GM21619 (cell line): ENCODE results near the gene H6PD.

ENCODE experiments used
- ATAC-seq: cut with Tn5 transposase; IDR thresholded peaks from one replicate; pipeline ENCODE4 v1.9.1; 2021; ENCODE audit not compliant: unreplicated experiment

Gene H6PD

DNA sequence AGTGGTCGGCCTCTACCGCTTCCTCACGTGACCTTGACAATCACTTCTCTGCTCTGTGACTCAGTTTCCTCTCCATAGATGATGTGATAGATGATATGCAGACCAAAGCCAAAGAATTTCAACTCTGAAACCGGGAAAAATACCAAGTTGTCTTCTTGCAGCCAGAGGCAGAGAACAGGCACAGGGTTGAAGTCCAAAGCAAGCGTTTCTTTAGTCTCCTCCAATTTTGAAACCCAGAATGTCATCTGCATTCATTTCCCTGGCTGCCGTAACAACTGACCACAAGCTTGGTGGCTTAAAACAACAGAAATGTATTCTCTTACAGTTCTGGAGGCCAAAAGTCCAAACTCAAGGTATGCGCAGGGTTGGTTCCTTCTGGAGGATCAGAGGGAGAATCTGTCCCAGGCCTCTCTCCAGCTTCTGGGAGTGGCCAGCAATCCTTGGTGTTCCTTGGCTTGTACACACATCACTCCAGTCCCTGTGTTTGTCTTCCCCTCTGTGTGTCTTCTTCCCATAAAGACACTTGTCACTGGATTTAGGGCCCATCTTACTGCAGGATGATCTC lies 30.3 kb upstream of the H6PD start:
- no peak for ATAC-seq

DNA sequence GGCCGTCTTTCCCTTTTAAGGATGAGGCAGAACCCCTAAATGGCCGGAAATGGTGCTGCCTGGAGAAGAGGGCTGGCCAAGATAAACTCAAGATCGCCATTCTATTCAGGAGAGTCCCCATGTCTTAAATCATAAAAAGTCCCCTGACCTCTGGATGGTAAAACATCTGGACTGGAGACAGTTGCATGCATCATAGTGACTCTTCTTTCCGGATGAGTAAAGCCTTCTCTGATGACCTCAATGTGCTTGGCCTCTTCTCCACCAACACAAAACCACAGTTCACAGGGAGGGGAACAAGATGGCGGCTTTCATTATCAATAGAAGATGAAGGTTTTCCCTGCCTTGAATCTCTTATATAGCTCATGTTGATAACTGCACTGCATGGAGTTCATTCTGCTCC lies 27.5 kb upstream of the H6PD start:
- no peak for ATAC-seq

DNA sequence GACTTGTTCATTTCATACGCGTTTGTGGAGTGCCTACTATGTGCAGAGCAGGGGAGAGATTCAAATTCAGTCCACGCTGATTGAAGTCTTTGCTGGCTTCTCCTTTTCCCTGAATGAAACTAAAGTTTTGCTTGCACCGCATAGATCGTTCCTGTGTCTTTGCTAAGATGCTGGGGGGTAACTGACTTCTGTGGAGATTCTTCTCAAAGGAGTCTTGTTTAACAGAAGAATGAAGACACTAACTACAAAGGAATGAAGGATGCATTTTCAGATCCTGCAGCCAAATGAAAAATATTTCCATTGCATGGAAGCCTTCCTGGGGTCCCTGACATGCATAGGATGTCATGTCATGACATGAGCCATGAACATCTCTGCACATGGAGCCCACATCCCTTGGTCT lies 26.9 kb upstream of the H6PD start:
- ATAC-seq: no peak

DNA sequence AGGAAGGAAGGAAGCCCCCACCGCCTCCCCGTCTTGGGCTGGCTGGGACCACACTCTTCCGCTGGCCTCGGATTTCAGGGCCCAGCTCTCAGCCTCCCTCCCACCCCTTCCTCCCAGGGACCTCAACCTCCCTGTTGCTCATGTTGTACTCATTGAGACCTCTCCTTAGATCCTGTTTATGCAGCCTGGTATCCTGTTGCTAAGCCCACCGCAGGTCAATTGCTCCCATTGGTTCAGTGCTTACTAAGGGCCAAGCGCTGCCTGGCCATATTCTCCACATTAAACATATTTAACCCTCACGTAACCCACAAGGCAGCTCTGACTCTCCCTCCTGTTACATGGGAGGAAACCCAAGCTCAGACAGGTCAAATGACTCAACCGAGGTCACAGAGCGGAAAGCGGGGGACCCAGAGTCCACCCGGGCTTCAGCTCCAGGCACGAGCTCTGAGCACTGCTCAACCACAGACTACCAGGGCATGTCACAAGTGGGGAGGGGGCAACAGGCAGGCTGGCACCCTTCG lies 23.2 kb upstream of the H6PD start:
- no peak for ATAC-seq

DNA sequence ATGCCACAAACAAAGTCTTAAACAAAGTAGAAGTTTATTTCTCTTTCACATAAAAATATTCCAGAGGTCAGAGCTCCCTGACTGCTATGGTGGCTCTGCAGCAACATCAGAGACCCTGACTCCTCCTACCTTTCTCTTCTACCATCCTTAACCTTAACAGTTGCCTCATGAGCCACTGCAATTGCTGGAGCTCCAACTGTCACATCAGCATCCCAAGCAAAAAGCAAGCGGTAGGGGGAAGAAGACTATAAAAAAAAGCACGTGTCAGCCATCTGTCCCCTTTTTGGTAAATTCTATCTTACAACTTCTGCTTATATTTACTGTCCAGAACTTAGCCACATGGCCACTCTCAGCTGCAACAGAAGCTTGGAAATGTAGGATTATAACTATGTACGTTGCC lies 21.8 kb upstream of the H6PD start:
- no peak for ATAC-seq

DNA sequence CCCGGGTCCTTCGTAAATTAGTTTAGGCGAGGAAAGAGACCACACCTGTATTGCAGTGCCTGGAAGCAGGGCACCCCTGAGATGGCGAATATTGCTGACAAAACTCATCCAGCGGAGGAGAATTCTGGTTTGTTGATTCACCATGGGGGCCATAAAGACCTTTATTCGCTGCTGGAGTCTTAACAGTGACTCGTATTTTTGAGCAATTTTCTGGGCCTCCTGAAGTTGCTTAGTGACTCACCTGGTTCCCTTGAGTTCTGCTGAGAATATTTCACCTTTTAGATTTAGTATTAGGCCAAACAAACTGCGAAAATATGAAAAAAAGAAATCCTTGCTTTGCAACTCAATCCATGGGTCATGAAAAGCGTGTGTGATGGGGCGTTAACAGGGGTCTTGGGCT lies 20.6 kb upstream of the H6PD start:
- no peak for ATAC-seq

DNA sequence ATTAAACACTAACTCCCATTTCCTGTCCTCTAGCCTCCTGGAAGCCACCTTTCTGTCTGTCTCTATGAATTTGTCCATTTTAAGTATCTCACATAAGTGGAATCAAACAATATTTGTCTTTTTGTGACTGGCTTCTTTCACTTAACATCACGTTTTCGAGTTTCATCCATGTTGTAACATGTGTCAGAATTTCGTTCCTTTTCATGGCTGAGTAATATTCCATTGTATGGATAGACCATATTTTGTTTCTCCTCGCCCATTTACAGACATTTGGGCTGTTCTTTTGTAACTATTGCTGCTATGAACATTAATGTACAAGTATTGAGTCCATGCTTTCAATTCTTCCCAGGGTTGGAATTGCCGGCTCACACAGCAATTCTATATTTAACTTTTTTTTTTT lies 15.7 kb upstream of the H6PD start:
- ATAC-seq: no peak

DNA sequence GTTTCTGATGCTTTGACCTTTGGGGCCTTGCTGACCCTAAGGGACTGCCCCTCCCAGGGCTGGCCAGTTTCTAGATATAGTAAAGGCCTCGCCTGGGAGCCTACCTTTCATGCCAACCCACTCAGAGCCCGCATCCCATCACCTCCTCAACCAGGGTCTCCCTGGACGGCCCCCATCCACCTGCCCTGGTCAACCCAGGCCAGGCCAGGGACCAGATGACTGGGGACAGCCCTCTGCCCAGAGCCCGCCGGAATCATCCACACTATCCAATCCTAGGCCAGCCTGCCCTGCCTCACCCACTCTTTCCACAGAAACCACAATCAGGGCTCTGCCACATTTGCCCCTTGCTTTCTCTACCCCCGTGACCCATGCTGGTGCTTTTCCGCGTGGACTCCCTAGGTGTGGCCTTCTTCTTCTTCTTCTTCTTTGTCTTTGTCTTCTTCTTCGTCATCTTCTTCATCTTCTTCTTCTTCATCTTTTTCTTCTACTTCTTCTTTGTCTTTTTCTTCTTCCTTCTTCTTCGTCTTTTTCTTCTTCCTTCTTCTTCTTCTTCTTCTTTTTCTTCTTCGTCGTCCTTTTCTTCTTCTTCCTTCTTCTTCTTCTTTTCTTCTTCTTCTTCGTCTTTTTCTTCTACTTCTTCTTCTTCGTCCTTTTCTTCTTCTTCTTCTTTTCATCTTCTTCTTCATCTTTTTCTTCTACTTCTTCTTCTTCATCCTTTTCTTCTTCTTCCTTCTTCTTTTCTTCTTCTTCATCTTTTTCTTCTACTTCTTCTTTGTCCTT lies 11.5 kb upstream of the H6PD start:
- ATAC-seq: no peak

DNA sequence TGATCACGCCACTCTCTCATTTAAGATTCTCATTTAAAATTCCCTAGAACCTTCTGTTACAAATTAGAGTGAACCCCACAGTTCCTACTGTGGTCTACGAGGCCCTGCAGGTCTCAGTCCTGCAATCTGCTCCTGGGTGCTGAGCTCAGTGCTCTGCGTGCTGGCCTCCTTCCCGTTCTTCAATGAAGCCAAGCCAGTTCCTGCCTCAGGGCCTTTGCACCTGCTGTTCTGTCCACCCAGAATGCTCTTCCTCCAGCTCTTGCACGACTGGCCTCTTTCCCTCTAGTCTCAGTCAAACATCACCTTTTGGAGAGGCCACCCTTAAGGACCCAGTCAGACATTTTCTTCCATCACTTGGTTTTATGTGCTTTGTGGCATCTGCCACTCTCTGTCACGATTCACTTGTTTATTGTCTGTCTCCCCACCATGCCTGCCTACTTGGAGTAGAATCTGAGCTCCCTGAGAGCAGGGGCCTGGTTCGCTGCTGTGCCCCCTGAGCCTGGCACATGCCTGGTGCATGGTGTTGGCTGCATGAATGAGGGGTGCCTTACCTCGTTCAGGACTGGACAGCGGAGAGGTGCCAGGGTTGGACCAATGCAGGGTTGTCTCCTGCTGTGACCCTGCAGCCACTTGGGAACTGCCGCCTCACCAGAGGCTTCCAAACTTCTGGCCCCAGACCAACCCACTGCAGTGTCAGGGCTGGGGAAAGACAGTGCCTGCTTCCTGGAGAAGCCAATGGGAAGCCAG lies 9.7 kb upstream of the H6PD start:
- no peak for ATAC-seq

DNA sequence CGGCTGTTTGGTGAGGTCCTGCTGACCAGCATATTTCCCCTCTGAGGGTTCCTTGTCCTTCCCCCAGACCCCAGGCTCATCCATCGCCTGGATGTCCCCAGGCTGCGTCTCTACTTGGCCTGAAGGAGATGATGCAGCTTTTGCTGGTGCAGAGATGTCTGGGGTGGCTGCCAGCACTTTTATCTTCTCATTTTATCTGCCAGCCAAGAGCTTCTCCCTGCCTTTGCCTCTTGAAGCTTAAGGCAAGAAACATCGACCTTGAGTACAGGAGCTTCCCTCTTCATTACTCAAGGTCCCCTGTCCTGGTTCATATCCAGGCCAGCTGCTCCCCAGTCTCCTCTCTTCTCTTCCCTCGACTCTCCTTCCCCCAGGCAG lies 9.2 kb upstream of the H6PD start:
- ATAC-seq: no peak

DNA sequence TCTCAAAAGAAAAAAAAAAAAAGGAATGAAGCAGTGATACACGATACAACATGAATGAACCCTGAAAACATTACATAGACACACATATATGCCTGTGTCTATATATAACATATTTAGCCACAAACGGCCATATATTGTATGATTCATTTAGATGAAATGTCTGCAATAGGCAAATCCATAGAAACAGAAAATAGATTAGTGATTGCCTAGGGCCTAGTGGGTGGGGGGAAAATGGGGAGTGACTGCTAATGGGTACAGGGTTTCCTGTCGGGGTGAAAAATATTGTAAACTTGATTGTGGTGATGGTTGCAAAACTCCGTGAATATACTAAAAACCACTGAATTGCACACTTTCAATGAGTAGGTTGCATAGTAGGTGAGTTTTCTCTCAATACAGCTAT lies 6.0 kb upstream of the H6PD start:
- ATAC-seq: no peak

DNA sequence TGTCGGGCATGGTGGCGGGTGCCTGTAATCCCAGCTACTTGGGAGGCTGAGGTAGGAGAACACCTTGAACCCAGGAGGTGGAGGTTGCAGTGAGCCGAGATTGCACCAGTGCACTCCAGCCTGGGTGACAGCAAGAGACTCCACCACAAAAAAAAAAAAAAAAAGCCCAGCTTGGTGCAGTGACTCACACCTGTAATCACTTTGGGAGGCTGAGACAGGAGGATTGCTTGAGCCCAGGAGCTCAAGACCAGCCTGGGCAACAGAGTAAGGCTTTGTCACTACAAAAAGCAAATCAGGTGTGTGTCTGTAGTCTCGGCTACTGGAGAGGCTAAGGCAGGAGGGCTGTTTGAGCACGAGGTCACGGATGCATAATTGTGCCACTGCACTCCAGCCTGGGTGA lies 5.0 kb upstream of the H6PD start:
- ATAC-seq: no peak

DNA sequence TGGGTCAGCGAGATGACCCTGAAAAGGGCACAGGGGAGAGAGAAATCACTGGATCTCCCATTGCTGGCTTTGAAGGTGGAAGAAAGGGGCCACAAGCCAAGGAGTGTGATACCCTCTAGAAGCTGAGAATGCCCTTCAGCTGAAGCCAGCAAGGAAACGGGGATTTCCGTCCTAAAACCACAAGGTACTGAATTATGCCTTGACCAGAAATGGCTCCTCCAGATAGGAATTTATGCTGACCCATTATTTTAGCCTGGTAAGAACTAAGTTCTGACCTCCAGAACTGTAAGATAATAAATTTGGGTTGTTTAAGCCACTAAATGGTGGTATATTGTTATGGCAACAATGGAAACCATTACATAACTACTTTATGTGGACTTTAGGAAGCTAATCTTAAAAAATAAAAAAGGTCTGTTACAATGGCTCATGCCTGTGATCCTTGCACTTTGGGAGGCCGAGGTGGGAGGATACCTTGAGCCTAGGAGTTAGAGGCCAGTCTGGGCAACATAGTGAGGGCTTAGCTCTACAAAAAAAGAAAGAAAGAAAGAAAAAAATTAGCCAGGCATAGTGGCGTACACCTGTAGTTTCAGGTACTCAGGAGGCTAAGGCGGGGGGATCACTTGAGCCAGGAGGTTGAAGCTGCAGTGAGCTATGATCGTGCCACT lies 3.6 kb upstream of the H6PD start:
- ATAC-seq: no peak

DNA sequence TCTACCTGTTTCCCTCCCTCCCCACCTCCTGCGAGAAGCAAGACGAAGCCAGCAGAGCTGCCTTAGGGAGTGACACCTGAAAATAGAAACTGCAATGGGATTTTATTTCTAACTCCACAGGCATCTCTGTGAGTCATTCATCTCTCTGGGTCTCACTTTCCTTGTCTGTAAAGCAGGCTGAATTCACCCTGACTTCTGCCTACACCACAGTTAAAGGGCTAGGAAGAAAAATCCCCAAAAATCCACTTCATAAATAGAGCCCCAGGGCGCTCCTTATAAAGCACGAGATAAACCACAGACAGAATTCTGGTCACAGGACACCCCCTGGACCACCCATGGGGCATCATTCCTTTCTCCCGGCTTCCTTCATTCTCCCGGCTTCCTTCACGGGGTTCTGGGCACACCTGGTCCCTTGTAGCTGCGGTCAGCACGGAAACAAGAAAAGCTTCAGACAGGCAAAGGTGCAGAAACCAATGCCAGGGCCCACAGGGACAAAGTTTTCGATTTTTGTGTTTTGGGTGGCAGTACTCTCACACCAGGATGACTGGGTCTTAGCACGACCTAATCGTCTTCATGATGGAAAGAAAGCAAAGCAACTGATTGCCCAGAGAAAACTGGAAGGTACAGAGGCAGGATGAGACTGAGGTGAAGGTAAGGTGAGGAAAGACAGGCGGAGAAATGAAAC lies 2.8 kb upstream of the H6PD start:
- ATAC-seq: no peak

DNA sequence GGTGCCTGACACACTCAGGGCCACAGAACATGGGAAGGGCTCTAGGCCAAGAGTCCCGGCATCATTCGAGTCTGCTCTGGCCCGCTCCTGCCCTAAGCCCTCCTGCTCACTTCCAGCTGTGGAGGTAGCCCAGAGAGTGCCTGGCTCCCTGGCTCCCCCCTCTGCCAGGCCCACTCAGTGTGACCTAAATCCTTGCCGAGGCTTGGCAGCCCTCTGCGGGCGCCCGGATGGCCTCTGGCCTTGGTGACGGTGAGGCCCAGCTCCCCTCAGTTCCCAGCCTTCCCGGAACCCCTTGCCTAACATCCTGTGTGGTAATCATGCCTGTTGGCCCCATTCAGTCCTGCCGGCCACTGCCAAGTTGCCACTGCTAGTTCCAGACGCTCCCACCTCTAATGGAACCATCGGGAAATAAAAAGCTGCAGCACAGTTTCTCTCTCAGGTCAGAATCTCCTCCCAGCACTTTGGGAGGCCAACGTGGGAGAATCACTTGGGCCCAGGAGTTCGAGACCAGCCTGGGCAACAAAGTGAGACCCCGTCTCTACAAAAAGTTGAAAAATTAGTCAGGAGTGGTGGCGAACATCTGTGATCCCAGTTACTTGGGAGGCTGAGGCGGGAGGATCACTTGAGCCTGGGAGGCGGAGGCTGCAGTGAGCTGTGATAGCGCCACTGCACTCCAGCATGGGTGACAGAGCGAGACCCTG lies 1.2 kb upstream of the H6PD start:
- no peak for ATAC-seq

DNA sequence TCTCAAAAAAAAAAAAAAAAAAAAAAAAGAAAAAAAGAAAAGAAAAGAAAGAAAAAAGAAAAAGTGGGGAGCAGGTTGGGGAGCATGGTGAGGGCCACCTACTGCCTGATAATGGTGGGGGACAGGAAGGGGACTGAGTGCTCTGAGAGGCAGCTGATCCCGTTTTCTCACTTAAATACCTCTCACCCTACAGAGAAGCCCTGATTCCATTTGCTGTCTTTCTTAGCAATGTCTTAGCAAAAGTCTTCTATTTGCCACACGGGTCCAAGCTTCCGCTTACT lies 692 bp upstream of the H6PD start:
- ATAC-seq: no peak

DNA sequence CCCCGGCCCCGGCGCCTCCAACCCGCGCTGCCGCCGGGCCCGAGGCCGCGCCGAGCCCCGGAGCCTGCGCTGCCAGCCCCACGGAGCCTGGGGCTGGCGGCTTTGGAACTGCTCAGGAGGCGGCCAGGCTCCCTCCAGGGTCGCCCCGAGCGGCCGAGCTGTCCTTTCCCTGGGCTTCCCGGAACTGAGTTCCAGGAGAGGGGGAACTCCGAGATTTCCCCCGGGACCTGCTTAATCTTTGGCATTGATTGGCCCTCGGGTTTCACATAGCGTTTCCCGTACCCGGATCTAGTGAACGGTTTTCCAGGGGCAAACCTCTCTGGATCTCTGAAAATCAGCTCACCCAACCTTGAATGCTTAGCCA lies 504 bp downstream of the H6PD start:
- no peak for ATAC-seq

DNA sequence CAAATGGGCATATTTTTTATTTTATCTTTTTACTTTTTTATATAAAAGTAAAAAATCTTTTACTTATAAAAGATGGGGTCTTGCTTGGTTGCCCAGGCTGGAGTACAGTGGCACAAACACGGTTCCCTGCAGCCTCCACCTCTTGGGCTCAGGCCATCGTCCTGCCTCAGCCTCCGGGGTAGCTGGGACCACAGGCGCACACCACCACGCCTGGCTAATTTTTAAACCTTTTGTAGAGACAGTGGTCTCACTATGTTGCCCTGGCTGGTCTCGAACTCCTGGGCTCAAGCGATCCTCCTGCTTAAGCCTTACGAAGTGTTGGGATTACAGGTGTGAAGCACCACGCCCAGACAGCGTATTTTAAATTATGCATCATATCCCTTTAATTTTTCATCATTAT lies 986 bp downstream of the H6PD start:
- ATAC-seq: no peak

DNA sequence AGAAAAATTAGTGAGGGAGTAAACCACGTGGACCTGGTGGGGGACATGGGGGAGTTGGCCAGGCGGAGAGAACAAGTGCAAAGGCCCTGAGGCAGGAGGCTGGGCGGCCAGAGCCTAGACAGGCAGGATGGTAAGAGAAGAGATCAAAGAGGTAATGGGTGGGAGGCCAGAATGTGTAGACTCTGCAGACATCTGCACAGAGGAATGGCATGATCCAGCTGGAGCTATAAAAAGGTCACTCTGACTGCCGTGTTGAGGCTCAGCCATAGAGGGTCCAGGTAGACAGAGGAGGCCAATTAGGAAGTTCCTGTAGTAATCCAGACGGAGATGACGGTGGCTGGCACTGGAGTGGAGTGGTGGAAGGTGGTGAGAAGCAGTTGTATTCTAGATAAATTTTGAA lies 3.6 kb downstream of the H6PD start:
- no peak for ATAC-seq

DNA sequence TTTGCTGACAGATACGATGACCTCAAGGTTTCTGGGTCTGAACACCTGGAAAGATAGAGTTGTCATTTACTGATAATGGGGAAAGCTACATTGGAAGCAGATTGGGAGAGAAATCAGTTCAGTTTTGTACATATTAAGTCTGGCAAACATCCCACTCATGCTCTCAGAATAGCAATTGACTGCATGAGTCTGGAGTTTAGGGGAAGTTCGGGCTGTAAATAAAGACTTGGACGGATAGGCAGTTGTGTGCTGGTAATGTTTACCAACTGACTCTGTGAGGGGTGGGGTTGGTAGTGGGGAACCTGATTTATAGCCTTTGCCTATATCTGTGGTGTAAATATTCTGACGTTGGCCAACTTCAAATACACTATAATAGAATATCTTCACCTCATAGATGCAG lies 4.0 kb downstream of the H6PD start:
- no peak for ATAC-seq
